H1 (cell line): ENCODE results near the gene WWC2. TPM values are rescaled to one million over a fixed set of nuclear protein-coding genes. Genes with fewer than 3 reads are reported as not detected.

Experiments
- CTCF ChIA-PET: fragments of 300-600 bp; sonication (Branson Sonifier 250); formaldehyde crosslinking; loops from one replicate; lab custom pipeline; 2021; ENCODE audit not compliant: partially characterized antibody; lab: Charles Lee
- POLR2A ChIA-PET: fragments of 300-600 bp; sonication (Branson Sonifier 250); formaldehyde crosslinking; loops from one replicate; lab custom pipeline; 2021; ENCODE audit warnings: inconsistent platforms; ENCODE audit not compliant: partially characterized antibody; lab: Charles Lee
- DNase-seq, 2 experiments: peaks; one replicate each; pipeline versions ENCODE4 v3.0.0 to v3.0.0-alpha.2; 2010 to 2022; ENCODE audit warnings: low spot score in 2 of 2, low read depth in 1 of 2, mixed read lengths in 1 of 2
- FAIRE-seq: peaks from 2 replicates; lab custom pipeline; 2011; peaks lifted over from hg19 to GRCh38; lab: Jason Lieb, UNC
- H2AFZ ChIP-seq: 2 replicates; pipeline ENCODE4 v1.8.1; 2012; ENCODE audit warnings: low read length, inconsistent platforms
- H2AK5ac ChIP-seq: 2 replicates; pipeline ENCODE4 v1.6.1; 2013; ENCODE audit warnings: low read depth, low read length
- H2BK120ac ChIP-seq: replicated peaks from 2 replicates; pipeline ENCODE3; 2013; ENCODE audit warnings: low read depth, low read length, inconsistent platforms
- H2BK12ac ChIP-seq: 2 replicates; pipeline ENCODE4 v1.6.1; 2013; ENCODE audit warnings: low read depth, low read length
- H2BK15ac ChIP-seq: 2 replicates; pipeline ENCODE4 v1.6.1; 2013; ENCODE audit warnings: low read length
- H2BK20ac ChIP-seq: 2 replicates; pipeline ENCODE4 v1.6.1; 2013; ENCODE audit warnings: low read length
- H2BK5ac ChIP-seq: 2 replicates; pipeline ENCODE4 v1.6.1; 2013; ENCODE audit warnings: low read depth, low read length
- H3K14ac ChIP-seq: 2 replicates; pipeline ENCODE4 v1.6.1; 2013; ENCODE audit warnings: inconsistent platforms; ENCODE audit not compliant: insufficient read length
- H3K18ac ChIP-seq: 2 replicates; pipeline ENCODE4 v1.6.1; 2013; ENCODE audit warnings: low read length; ENCODE audit errors: extremely low read depth
- H3K23ac ChIP-seq: 2 replicates; pipeline ENCODE4 v1.6.1; 2013; ENCODE audit warnings: inconsistent platforms; ENCODE audit not compliant: insufficient read length
- H3K23me2 ChIP-seq: 2 replicates; pipeline ENCODE4 v1.6.1; 2013; ENCODE audit warnings: low read depth, low read length
- H3K27ac ChIP-seq: 2 replicates; pipeline ENCODE4 v1.6.1; 2011; ENCODE audit warnings: low read depth, low read length, inconsistent platforms
- H3K27me3 ChIP-seq, 4 experiments: replicated peaks in 1 of 4; 1 replicate in 1 of 4; 2 replicates in 3 of 4; pipeline versions ENCODE4 v1.6.1 to v1.8.1; 2011 to 2013; ENCODE audit warnings: low read length in 3 of 4, mild to moderate bottlenecking in 3 of 4, inconsistent platforms in 2 of 4, mixed read lengths in 2 of 4, moderate library complexity in 1 of 4; ENCODE audit not compliant: control insufficient read depth in 3 of 4, insufficient read depth in 3 of 4; ENCODE audit errors: extremely low read depth in 1 of 4
- H3K36me3 ChIP-seq, 4 experiments: 2 replicates each; pipeline versions ENCODE4 v1.6.1 to v1.8.1; 2011 to 2013; ENCODE audit warnings: mild to moderate bottlenecking in 4 of 4, low read length in 3 of 4, moderate library complexity in 2 of 4, control low read depth in 1 of 4, inconsistent platforms in 1 of 4; ENCODE audit not compliant: insufficient read depth in 4 of 4, control insufficient read depth in 2 of 4
- H3K4ac ChIP-seq: replicated peaks from 2 replicates; pipeline ENCODE3; 2013; ENCODE audit warnings: low read length, low read depth, mixed read lengths, inconsistent platforms; ENCODE audit not compliant: insufficient read length
- H3K4me1 ChIP-seq, 4 experiments: replicated peaks in 1 of 4; 1 replicate in 1 of 4; 2 replicates in 3 of 4; pipeline versions ENCODE4 v1.6.1 to v1.8.1; 2011 to 2013; ENCODE audit warnings: low read length in 3 of 4, inconsistent platforms in 2 of 4, mixed read lengths in 1 of 4; ENCODE audit not compliant: insufficient read depth in 4 of 4, control insufficient read depth in 3 of 4
- H3K4me2 ChIP-seq, 2 experiments: 2 replicates each; pipeline versions ENCODE4 v1.6.1 to v1.8.1; 2011 to 2013; ENCODE audit warnings: low read depth in 2 of 2, low read length in 2 of 2, control low read depth in 1 of 2, inconsistent platforms in 1 of 2, mild to moderate bottlenecking in 1 of 2; ENCODE audit not compliant: insufficient read depth in 1 of 2
- H3K4me3 ChIP-seq, 4 experiments: fragments of 200-600, 300-600 bp in 1 of 4; sonication (generic), shearing (Covaris generic), sonication (Bioruptor Twin) in 1 of 4; 2 replicates each; pipeline versions ENCODE4 v1.5.1 to v1.8.1; 2011 to 2016; ENCODE audit warnings: low read length in 4 of 4, low read depth in 3 of 4, control low read depth in 2 of 4, inconsistent platforms in 2 of 4, mild to moderate bottlenecking in 2 of 4, mixed read lengths in 1 of 4, moderate library complexity in 1 of 4; ENCODE audit not compliant: insufficient read depth in 2 of 4; ENCODE audit errors: extremely low read depth in 1 of 4
- H3K56ac ChIP-seq: replicated peaks from 2 replicates; pipeline ENCODE3; 2013; ENCODE audit warnings: low read depth, mild to moderate bottlenecking, mixed read lengths, low read length, inconsistent platforms; ENCODE audit not compliant: insufficient read length
- H3K79me1 ChIP-seq: 2 replicates; pipeline ENCODE4 v1.6.1; 2013; ENCODE audit warnings: low read depth, low read length, control low read depth
- H3K79me2 ChIP-seq, 2 experiments: 2 replicates each; pipeline versions ENCODE4 v1.6.1 to v1.8.1; 2012 to 2013; ENCODE audit warnings: low read length in 2 of 2, mild to moderate bottlenecking in 2 of 2, inconsistent platforms in 1 of 2; ENCODE audit not compliant: insufficient read depth in 2 of 2, control insufficient read depth in 1 of 2
- H3K9ac ChIP-seq, 4 experiments: replicated peaks in 1 of 4; 1 replicate in 1 of 4; 2 replicates in 3 of 4; pipeline versions ENCODE4 v1.6.1 to v1.8.1; 2011 to 2013; ENCODE audit warnings: low read depth in 3 of 4, low read length in 3 of 4, control low read depth in 2 of 4, mild to moderate bottlenecking in 2 of 4, moderate library complexity in 2 of 4, inconsistent platforms in 1 of 4; ENCODE audit errors: extremely low read depth in 1 of 4
- H3K9me3 ChIP-seq, 2 experiments: 2 replicates each; pipeline versions ENCODE4 v1.6.1 to v1.8.1; 2012 to 2013; ENCODE audit warnings: mild to moderate bottlenecking in 2 of 2, moderate library complexity in 2 of 2, control low read depth in 1 of 2, inconsistent platforms in 1 of 2, low read depth in 1 of 2, low read length in 1 of 2, mixed read lengths in 1 of 2; ENCODE audit not compliant: insufficient read depth in 2 of 2
- H4K20me1 ChIP-seq, 2 experiments: replicated peaks in 1 of 2; 2 replicates each; pipeline versions ENCODE3 to v1.8.1; 2011 to 2013; ENCODE audit warnings: inconsistent platforms in 2 of 2, low read length in 2 of 2, mild to moderate bottlenecking in 1 of 2; ENCODE audit not compliant: insufficient read depth in 2 of 2, control insufficient read depth in 1 of 2
- H4K5ac ChIP-seq: 2 replicates; pipeline ENCODE4 v1.6.1; 2013; ENCODE audit warnings: low read length, low read depth, mixed read lengths, inconsistent platforms; ENCODE audit not compliant: insufficient read length
- H4K8ac ChIP-seq: 2 replicates; pipeline ENCODE4 v1.8.0; 2013; ENCODE audit warnings: mild to moderate bottlenecking, moderate library complexity, low read length, inconsistent platforms; ENCODE audit not compliant: insufficient read depth; ENCODE audit errors: extremely low read depth
- H4K91ac ChIP-seq: replicated peaks from 2 replicates; pipeline ENCODE3; 2013; ENCODE audit warnings: low read length, mixed read lengths, inconsistent platforms; ENCODE audit not compliant: insufficient read length
- ASH2L ChIP-seq: fragments of 200-600, 300-600 bp; sonication (generic); IDR thresholded peaks from one replicate; pipeline ENCODE4 v1.7.1; 2017; ENCODE audit warnings: low read length
- BCL11A ChIP-seq, 2 experiments: IDR thresholded peaks; one replicate each; pipeline ENCODE4 v1.6.1; 2011; ENCODE audit warnings: low read depth in 2 of 2, low read length in 2 of 2, mild to moderate bottlenecking in 2 of 2
- CBX5 ChIP-seq: fragments of 300-800, 300-1000 bp; sonication (generic); IDR thresholded peaks from 2 replicates; pipeline ENCODE4 v1.7.1; 2016; ENCODE audit warnings: antibody characterized with exemption, low read length, low read depth
- CTBP2 ChIP-seq: IDR thresholded peaks from 2 replicates; pipeline ENCODE4 v1.7.0; 2011; ENCODE audit warnings: borderline replicate concordance, mild to moderate bottlenecking, moderate library complexity, mixed read lengths, low read length; ENCODE audit not compliant: insufficient read depth, insufficient read length
- GABPA ChIP-seq: IDR thresholded peaks from 2 replicates; pipeline ENCODE4 v1.6.1; 2011; ENCODE audit warnings: mild to moderate bottlenecking, low read length, moderate library complexity, borderline replicate concordance; ENCODE audit not compliant: insufficient read depth
- JUN ChIP-seq: IDR thresholded peaks from 2 replicates; pipeline ENCODE4 v1.6.1; 2011; ENCODE audit warnings: low read depth, mild to moderate bottlenecking, improper control_type of control experiment, low read length
- KDM1A ChIP-seq: fragments of 200-600, 300-600 bp; sonication (generic); IDR thresholded peaks from 2 replicates; pipeline ENCODE4 v1.7.1; 2016; ENCODE audit warnings: mild to moderate bottlenecking, low read length, borderline replicate concordance
- POLR2AphosphoS5 ChIP-seq: IDR thresholded peaks from 2 replicates; pipeline ENCODE4 v1.6.1; 2011; ENCODE audit warnings: low read depth, low read length
- RAD21 ChIP-seq, 2 experiments: IDR thresholded peaks in 1 of 2; conservative IDR thresholded peaks in 1 of 2; 2 replicates each; pipeline ENCODE4 v1.6.1; 2011; ENCODE audit warnings: low read depth in 2 of 2, low read length in 2 of 2, improper control_type of control experiment in 1 of 2, inconsistent platforms in 1 of 2, mild to moderate bottlenecking in 1 of 2, moderate library complexity in 1 of 2
- RXRA ChIP-seq: IDR thresholded peaks from 2 replicates; pipeline ENCODE4 v1.6.1; 2011; ENCODE audit warnings: low read depth, mild to moderate bottlenecking, low read length, moderate library complexity; ENCODE audit not compliant: insufficient read depth
- SP4 ChIP-seq: IDR thresholded peaks from 2 replicates; pipeline ENCODE4 v1.6.1; 2012; ENCODE audit warnings: low read length, inconsistent platforms
- TEAD4 ChIP-seq: IDR thresholded peaks from 2 replicates; pipeline ENCODE4 v1.6.1; 2012; ENCODE audit warnings: low read depth, low read length, inconsistent platforms, mixed read lengths
- WGBS, 2 experiments: shearing (Covaris generic) in 1 of 2; methylation state at CpG; one replicate each; pipeline versions ENCODE4 v1.1.6 to v1.1.7; 2013 to 2015; ENCODE audit warnings: low lambda C conversion rate in 2 of 2, mixed read lengths in 2 of 2, inconsistent platforms in 1 of 2, low coverage in 1 of 2, missing lambda C conversion rate in 1 of 2; ENCODE audit not compliant: insufficient replicate concordance in 2 of 2, insufficient coverage in 1 of 2, insufficient read length in 1 of 2; ENCODE audit errors: extremely low coverage in 1 of 2, missing lambda C conversion rate in 1 of 2; 5-methylcytosine and 5-hydroxymethylcytosine counted together
- polyA plus RNA-seq, 7 experiments: library from polyadenylated mRNA; depleted of rRNA in 3 of 7; stranded (reverse) in 5 of 7; unstranded in 2 of 7; fragments of >200 nt in 5 of 7; fragments of 200-250 nt in 2 of 7; gene quantifications; 1 replicate in 5 of 7; 2 replicates in 1 of 7; 4 replicates in 1 of 7; pipeline versions ENCODE4 v1.2.1 to v1.2.3, GENCODE V29; 2011 to 2013; ENCODE audit warnings: missing spikeins in 2 of 7, mixed read lengths in 2 of 7
- total RNA-seq: library from RNA; stranded (reverse); fragmentation: NEBNext Ultra II Directional; extraction: Animal tissue kit (Norgen Biotek cat#: 25700); gene quantifications from 2 replicates; pipeline ENCODE4 v1.2.1, GENCODE V29; 2021
- TF ChIP-seq, protein P1 (sequence below): IDR thresholded peaks from 2 replicates; pipeline ENCODE4 v1.6.1; 2012; ENCODE audit warnings: low read length, inconsistent platforms

WWC2 gene
- total and polyA plus RNA-seq, 2 of the 8 experiments (the other 6 are each of a cell fraction or from before 2014, with no cell fraction given) = 17.6 to 135 TPM

- Histone ChIP-seq H2BK12ac (no peak overlapping the region), H2BK20ac (no peak overlapping the region)
- TF ChIP-seq POLR2AphosphoS5 (no peak), KDM1A (no peak), ASH2L (no peak), GABPA (no peak), TEAD4 (no peak), RAD21 (IDR thresholded peaks at IDR 0.05 in 1 of 2, conservative IDR thresholded peaks at IDR 0.05 in 1 of 2; ENCODE audit: low read depth in 2 of 2, low read length in 2 of 2) (no peak), CBX5 (no peak), BCL11A (IDR thresholded peaks at IDR 0.05; ENCODE audit: low read depth in 2 of 2, low read length in 2 of 2) (no peak), JUN (no peak), SP4 (no peak), RXRA (no peak), CTBP2 (no peak)
- TF ChIP-seq, protein P1, sequence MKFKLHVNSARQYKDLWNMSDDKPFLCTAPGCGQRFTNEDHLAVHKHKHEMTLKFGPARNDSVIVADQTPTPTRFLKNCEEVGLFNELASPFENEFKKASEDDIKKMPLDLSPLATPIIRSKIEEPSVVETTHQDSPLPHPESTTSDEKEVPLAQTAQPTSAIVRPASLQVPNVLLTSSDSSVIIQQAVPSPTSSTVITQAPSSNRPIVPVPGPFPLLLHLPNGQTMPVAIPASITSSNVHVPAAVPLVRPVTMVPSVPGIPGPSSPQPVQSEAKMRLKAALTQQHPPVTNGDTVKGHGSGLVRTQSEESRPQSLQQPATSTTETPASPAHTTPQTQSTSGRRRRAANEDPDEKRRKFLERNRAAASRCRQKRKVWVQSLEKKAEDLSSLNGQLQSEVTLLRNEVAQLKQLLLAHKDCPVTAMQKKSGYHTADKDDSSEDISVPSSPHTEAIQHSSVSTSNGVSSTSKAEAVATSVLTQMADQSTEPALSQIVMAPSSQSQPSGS = no peak
Observed at GRCh38 chr4:183287309-183287659, 188.2 kb downstream of the WWC2 start.

More at GRCh38 chr4:183287309-183287659, 188.2 kb downstream of the WWC2 start:
- no peak overlapping the region for H3K4ac ChIP-seq
- H3K56ac ChIP-seq = no peak overlapping the region
- no peak overlapping the region for H4K91ac ChIP-seq
- H2BK120ac ChIP-seq = no peak overlapping the region
- peaks cover 1 to 11% of the 10 kb centered on the region in 2 experiments for H4K20me1 ChIP-seq
- H3K79me2 ChIP-seq = no peaks in the 10 kb centered on the region
- no peak overlapping the region for H2BK15ac ChIP-seq
- no peak overlapping the region for H4K5ac ChIP-seq
- H3K23me2 ChIP-seq = no peaks in the 10 kb centered on the region
- H4K8ac ChIP-seq = no peak overlapping the region
- 87% methylated on average over 2 of the region's 2 CpGs; no CpG with 5 or more reads in 1 of the 2 experiments for WGBS, 2 experiments
- no peak overlapping the region for H3K18ac ChIP-seq
- no peak for FAIRE-seq
- no peaks in the 10 kb centered on the region for H3K79me1 ChIP-seq
- no peak for DNase-seq
- no peak overlapping the region for H2BK5ac ChIP-seq
- no peak overlapping the region for H3K9ac ChIP-seq
- peaks cover 32 to 79% (median 56%) of the 10 kb centered on the region in 4 experiments for H3K36me3 ChIP-seq
- no peak overlapping the region for H3K23ac ChIP-seq
- no peaks in the 10 kb centered on the region for H3K27me3 ChIP-seq
- ChIA-PET POLR2A (interaction anchor here (1.1 kb wide), 1 partner anchor 23 kb away, joined by 3 read pairs; no protein-coding TSS in a partner anchor), CTCF (interaction anchor here (0.6 to 1.5 kb wide), 3 partner anchors 31 to 214 kb away, joined by 3 to 5 read pairs (median 3); no protein-coding TSS in a partner anchor)
- H3K4me1 ChIP-seq = no peaks in the 10 kb centered on the region
- H3K9me3 ChIP-seq = no peaks in the 10 kb centered on the region
- H3K27ac ChIP-seq = no peak overlapping the region
- H3K4me3 ChIP-seq = no peak overlapping the region
- no peak overlapping the region for H2AFZ ChIP-seq
- no peak overlapping the region for H3K14ac ChIP-seq
- no peak overlapping the region for H2AK5ac ChIP-seq
- no peak overlapping the region for H3K4me2 ChIP-seq
